HCT116 (cell line): ENCODE data around the gene RSAD2. TPM values are rescaled to one million over a fixed set of nuclear protein-coding genes. Genes with fewer than 3 reads are reported as not detected.

Source experiments
- ATAC-seq: fragments of 200-7000 bp; cut with Tn5 transposase; 2 replicates; pipeline ENCODE4 v1.9.1; 2020; ENCODE audit warnings: mild to moderate bottlenecking, moderate library complexity
- BruUV-seq: library from RNA; stranded (reverse); fragments of 400-500 nt; replicated peaks from 2 replicates; lab custom pipeline; 2021; lab: Mats Ljungman, UMichigan
- CTCF ChIA-PET: fragments of 300-600 bp; sonication (Branson Sonifier 250); formaldehyde crosslinking; loops from one replicate; lab custom pipeline; 2021; ENCODE audit warnings: antibody characterized with exemption; lab: Charles Lee
- POLR2A ChIA-PET: fragments of 300-600, 350-600 bp; sonication (Branson Sonifier 250); formaldehyde crosslinking; loops from one replicate; lab custom pipeline; 2021; ENCODE audit warnings: antibody characterized with exemption; lab: Charles Lee
- RAD21 ChIA-PET, 2 experiments: fragments of 300-600 bp; sonication (Branson Sonifier 250); formaldehyde crosslinking; loops; one replicate each; lab custom pipeline; 2023; ENCODE audit warnings: low total read pairs in 2 of 2; ENCODE audit not compliant: uncharacterized antibody in 2 of 2, unreplicated experiment in 2 of 2, low non-redundant PET in 1 of 2; lab: Charles Lee
- DNase-seq: peaks from one replicate; pipeline ENCODE4 v3.0.0-alpha.2; 2010; ENCODE audit warnings: low read depth, low spot score
- H2AFZ ChIP-seq: fragments of 200-600 bp; shearing (Covaris generic), sonication (generic); 2 replicates; pipeline ENCODE4 v1.6.1; 2017; ENCODE audit warnings: low read depth, mixed run types, mixed read lengths, antibody characterized with exemption, low read length; ENCODE audit not compliant: poor library complexity, severe bottlenecking
- H3K27ac ChIP-seq: 2 replicates; pipeline ENCODE4 v1.5.1; 2012; ENCODE audit warnings: low read depth, low read length
- H3K27me3 ChIP-seq: fragments of 200-600 bp; sonication (generic); 2 replicates; pipeline ENCODE4 v1.6.1; 2016; ENCODE audit warnings: mixed run types, low read length, mixed read lengths; ENCODE audit not compliant: insufficient read depth
- H3K36me3 ChIP-seq, 2 experiments: fragments of 200-500 bp in 1 of 2; fragments of 200-600 bp in 1 of 2; sonication (Bioruptor generic) in 1 of 2; sonication (generic) in 1 of 2; 2 replicates each; pipeline versions ENCODE4 v1.5.1 to v1.6.1; 2014 to 2016; ENCODE audit warnings: low read length in 2 of 2, inconsistent platforms in 1 of 2, mixed read lengths in 1 of 2, mixed run types in 1 of 2; ENCODE audit not compliant: insufficient read depth in 2 of 2, control insufficient read depth in 1 of 2
- H3K4me1 ChIP-seq, 2 experiments: fragments of 200-600 bp in 1 of 2; sonication (generic) in 1 of 2; 2 replicates each; pipeline versions ENCODE4 v1.5.1 to v1.6.1; 2012 to 2017; ENCODE audit warnings: low read length in 2 of 2, inconsistent platforms in 1 of 2, mild to moderate bottlenecking in 1 of 2, mixed read lengths in 1 of 2, mixed run types in 1 of 2, moderate library complexity in 1 of 2; ENCODE audit not compliant: insufficient read depth in 2 of 2, control insufficient read depth in 1 of 2
- H3K4me2 ChIP-seq: fragments of 200-600 bp; sonication (generic); 2 replicates; pipeline ENCODE4 v1.6.1; 2017; ENCODE audit warnings: mixed run types, low read length, mixed read lengths
- H3K4me3 ChIP-seq, 2 experiments: fragments of 200-600 bp in 1 of 2; sonication (generic) in 1 of 2; replicated peaks in 1 of 2; 2 replicates each; pipeline ENCODE4 v1.5.1; 2011 to 2016; ENCODE audit warnings: low read length in 2 of 2, control low read depth in 1 of 2, low read depth in 1 of 2, mild to moderate bottlenecking in 1 of 2, mixed read lengths in 1 of 2, mixed run types in 1 of 2
- H3K79me2 ChIP-seq: fragments of 200-600 bp; sonication (generic); 2 replicates; pipeline ENCODE4 v1.6.1; 2017; ENCODE audit warnings: mild to moderate bottlenecking, mixed run types, low read length, moderate library complexity, mixed read lengths; ENCODE audit not compliant: insufficient read depth
- H3K9ac ChIP-seq: fragments of 200-600 bp; sonication (generic); 2 replicates; pipeline ENCODE4 v1.6.1; 2016; ENCODE audit warnings: low read length, mixed read lengths
- H3K9me2 ChIP-seq: fragments of 200-600 bp; sonication (generic), shearing (Covaris generic); 2 replicates; pipeline ENCODE4 v1.6.1; 2017; ENCODE audit warnings: mixed run types, mild to moderate bottlenecking, moderate library complexity; ENCODE audit not compliant: insufficient read depth
- H3K9me3 ChIP-seq, 2 experiments: fragments of 200-500 bp in 1 of 2; fragments of 200-600 bp in 1 of 2; sonication (Bioruptor generic) in 1 of 2; sonication (generic) in 1 of 2; 2 replicates each; pipeline ENCODE4 v1.6.1; 2014 to 2017; ENCODE audit warnings: low read length in 2 of 2, mixed read lengths in 2 of 2, inconsistent platforms in 1 of 2, low read depth in 1 of 2, mild to moderate bottlenecking in 1 of 2, mixed run types in 1 of 2, moderate library complexity in 1 of 2; ENCODE audit not compliant: control insufficient read depth in 1 of 2, insufficient read depth in 1 of 2
- H4K20me1 ChIP-seq: fragments of 200-600 bp; sonication (generic), shearing (Covaris generic); 2 replicates; pipeline ENCODE4 v1.6.1; 2017; ENCODE audit warnings: mixed run types, mild to moderate bottlenecking, moderate library complexity; ENCODE audit not compliant: insufficient read depth
- CTCF ChIP-seq, 3 experiments: fragments of 200-600 bp in 1 of 3; sonication (generic) in 1 of 3; IDR thresholded peaks in 2 of 3; conservative IDR thresholded peaks in 1 of 3; 2 replicates each; pipeline ENCODE4 v1.5.1; 2012 to 2017; ENCODE audit warnings: low read depth in 2 of 3, low read length in 2 of 3, antibody characterized with exemption in 1 of 3, borderline replicate concordance in 1 of 3, control low read depth in 1 of 3, mild to moderate bottlenecking in 1 of 3, mixed read lengths in 1 of 3, mixed run types in 1 of 3, moderate library complexity in 1 of 3; ENCODE audit not compliant: insufficient read depth in 1 of 3
- EZH2 ChIP-seq: fragments of 200-600 bp; sonication (generic); IDR thresholded peaks from 2 replicates; pipeline ENCODE4 v1.6.1; 2017; ENCODE audit warnings: antibody characterized with exemption, mixed run types
- EZH2phosphoT487 ChIP-seq: fragments of 200-600 bp; IDR thresholded peaks from 2 replicates; pipeline ENCODE4 v1.6.1; 2018; ENCODE audit warnings: antibody characterized with exemption, borderline replicate concordance
- JUND ChIP-seq: IDR thresholded peaks from 2 replicates; pipeline ENCODE4 v1.6.1; 2012
- MAX ChIP-seq: IDR thresholded peaks from 2 replicates; pipeline ENCODE4 v1.6.1; 2012
- POLR2A ChIP-seq: IDR thresholded peaks from 2 replicates; pipeline ENCODE4 v1.7.0; 2011; ENCODE audit warnings: borderline replicate concordance; ENCODE audit not compliant: insufficient read depth, insufficient read length; ENCODE audit errors: extremely low read depth
- TCF7L2 ChIP-seq: IDR thresholded peaks from 2 replicates; pipeline ENCODE4 v1.7.0; 2011; ENCODE audit warnings: borderline replicate concordance, inconsistent platforms; ENCODE audit not compliant: insufficient read depth, insufficient read length; ENCODE audit errors: extremely low read depth
- ZFX ChIP-seq: fragments of 450-650 bp; IDR thresholded peaks from 2 replicates; pipeline ENCODE4 v1.6.1; 2017
- intact Hi-C: fragments of 100-400 bp; cut with micrococcal nuclease; formaldehyde crosslinking; loops from 2 replicates; pipeline ENCODE4 v1.10.0; 2022
- total RNA-seq: library from RNA; stranded (reverse); gene quantifications from one replicate; pipeline ENCODE4 v1.2.1, GENCODE V29; 2021; ENCODE audit not compliant: unreplicated experiment

RSAD2 gene
- total RNA-seq, 1 experiment from 2014 or later: not detected

DNA sequence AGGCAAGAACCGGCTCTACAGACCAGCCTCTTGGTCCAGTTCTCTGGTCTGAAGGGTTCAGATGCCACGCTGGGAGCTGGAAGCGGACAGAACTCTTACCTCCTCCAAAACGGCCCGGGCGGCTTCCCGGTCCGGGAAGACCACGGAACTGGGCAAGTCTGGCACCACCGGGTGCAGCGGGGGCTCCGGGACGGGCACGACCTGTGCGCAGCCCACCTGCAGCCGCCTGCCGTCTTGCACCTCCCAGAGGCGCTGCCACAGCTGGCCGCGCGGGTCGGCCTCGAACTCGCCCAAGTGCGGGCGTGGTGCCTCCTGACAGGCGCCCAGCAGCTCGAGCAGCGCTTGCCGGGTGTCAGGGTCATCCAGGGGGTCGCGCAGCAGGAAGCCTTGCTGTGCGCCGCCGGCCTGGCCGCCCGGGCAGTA, 12.6 kb upstream of the RSAD2 start:
- H3K9me3 ChIP-seq: no peaks in the 10 kb centered on the region
- BruUV-seq: no TSS peak
- ATAC-seq: no peak; the same call in 1 of the 2 replicates
- no peaks in the 10 kb centered on the region for H3K27me3 ChIP-seq
- no peak for DNase-seq
- H3K9me2 ChIP-seq: no peaks in the 10 kb centered on the region
- H3K9ac ChIP-seq: peak overlapping the region; percentile 47; the same call in 1 of the 2 replicates
- POLR2A ChIA-PET: no interaction called here
- H2AFZ ChIP-seq: no peak overlapping the region
- H3K4me1 ChIP-seq: peaks cover 3 to 19% of the 10 kb centered on the region in 2 experiments; a peak in 3 of 4 replicates
- peak overlapping the region; percentile 52; the same call in 1 of the 2 replicates for H3K27ac ChIP-seq
- no peaks in the 10 kb centered on the region for H3K79me2 ChIP-seq
- intact Hi-C loops: no loop called here
- peak overlapping the region; percentile 93 for H3K4me2 ChIP-seq
- CTCF ChIA-PET: interaction anchor here (1.1 to 1.7 kb wide), 3 partner anchors 17 to 38 kb away, joined by 3 to 4 read pairs (median 4); no protein-coding TSS in a partner anchor
- H3K4me3 ChIP-seq: peak overlapping the region; percentile 23 to 59; a peak in 3 of 4 replicates
- RAD21 ChIA-PET: no interaction called here
- TF ChIP-seq POLR2A (no peak), EZH2 (no peak)
- H4K20me1 ChIP-seq: no peaks in the 10 kb centered on the region
- no peaks in the 10 kb centered on the region for H3K36me3 ChIP-seq

- ChIA-PET POLR2A (no interaction called here), CTCF (interaction anchor here (1.0 to 1.7 kb wide), 4 partner anchors 12 to 38 kb away, joined by 3 to 5 read pairs (median 4); partner anchors contain the start of gene RSAD2), RAD21 (no interaction called here)
- H2AFZ ChIP-seq: peak within 1 kb of the TSS; percentile 69
- DNase-seq (no peak), ATAC-seq (peak; percentile 71)
- peak within 1 kb of the TSS; percentile 47 for H3K9ac ChIP-seq
- peak within 1 kb of the TSS; percentile 52; the same call in 1 of the 2 replicates for H3K27ac ChIP-seq
- no peaks in the 10 kb centered on the region for H3K79me2 ChIP-seq
- peaks cover 3 to 19% of the 10 kb centered on the region in 2 experiments; a peak in 3 of 4 replicates for H3K4me1 ChIP-seq
- BruUV-seq: no TSS peak
- no peaks in the 10 kb centered on the region for H4K20me1 ChIP-seq
- intact Hi-C loops: no loop called here
- H3K36me3 ChIP-seq: no peaks in the 10 kb centered on the region
- H3K4me2 ChIP-seq: peak within 1 kb of the TSS; percentile 93
- peak within 1 kb of the TSS; percentile 51 to 59 for H3K4me3 ChIP-seq
- H3K27me3 ChIP-seq: no peaks in the 10 kb centered on the region
- H3K9me2 ChIP-seq: no peaks in the 10 kb centered on the region
- TF ChIP-seq JUND (no peak), EZH2phosphoT487 (no peak), ZFX (peak; percentile 41), CTCF (IDR thresholded peaks at IDR 0.05 in 2 of 3, conservative IDR thresholded peaks at IDR 0.05 in 1 of 3; ENCODE audit: borderline replicate concordance in 1 of 3, insufficient read depth in 1 of 3, low read depth in 2 of 3, low read length in 2 of 3) (peak in 1 of 3 experiments; percentile 7; a peak in 2 of 6 replicates), TCF7L2 (peak; percentile 12), MAX (peak; percentile 38)
- no peaks in the 10 kb centered on the region for H3K9me3 ChIP-seq
Observed at GRCh38 chr2:6865346-6866274, 12.0 kb upstream of the RSAD2 start, which contains the start of gene CMPK2. CMPK2 (minus strand) TSS chr2:6865907; CDS start chr2:6865696, 211 bp downstream.
